Loucy (cell line): ENCODE data around the gene SMC3.

ENCODE experiments used
- EZH2phosphoT487 ChIP-seq: fragments of 200-600 bp; IDR thresholded peaks from 2 replicates; pipeline ENCODE4 v1.6.1; 2018; ENCODE audit warnings: antibody characterized with exemption, mild to moderate bottlenecking, moderate library complexity, borderline replicate concordance
- TF ChIP-seq, protein P1 (sequence below): fragments of 200-600 bp; sonication (generic); conservative IDR thresholded peaks from 2 replicates; pipeline ENCODE4 v1.5.1; 2014; ENCODE audit warnings: mild to moderate bottlenecking, antibody characterized with exemption, low read length

DNA sequence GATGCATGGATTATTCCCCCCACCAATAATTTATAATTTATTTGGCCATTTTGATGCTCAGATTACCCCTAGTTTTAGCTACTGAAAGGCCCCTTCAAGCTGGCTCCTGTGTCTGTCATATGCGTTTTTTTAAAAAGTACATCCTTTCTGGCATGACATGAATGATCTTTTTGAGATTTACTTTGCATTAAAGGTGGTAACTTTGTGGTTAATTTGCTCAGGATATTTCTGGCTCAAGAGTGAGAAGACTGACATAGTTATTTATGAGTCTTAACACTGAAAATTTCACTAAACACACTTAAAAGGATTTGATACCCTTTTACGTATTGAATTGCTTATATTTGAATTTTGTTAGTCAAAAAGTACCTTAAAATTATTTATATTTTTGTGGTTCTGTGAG lies 5.4 kb downstream of the SMC3 start:
- TF ChIP-seq, protein P1, sequence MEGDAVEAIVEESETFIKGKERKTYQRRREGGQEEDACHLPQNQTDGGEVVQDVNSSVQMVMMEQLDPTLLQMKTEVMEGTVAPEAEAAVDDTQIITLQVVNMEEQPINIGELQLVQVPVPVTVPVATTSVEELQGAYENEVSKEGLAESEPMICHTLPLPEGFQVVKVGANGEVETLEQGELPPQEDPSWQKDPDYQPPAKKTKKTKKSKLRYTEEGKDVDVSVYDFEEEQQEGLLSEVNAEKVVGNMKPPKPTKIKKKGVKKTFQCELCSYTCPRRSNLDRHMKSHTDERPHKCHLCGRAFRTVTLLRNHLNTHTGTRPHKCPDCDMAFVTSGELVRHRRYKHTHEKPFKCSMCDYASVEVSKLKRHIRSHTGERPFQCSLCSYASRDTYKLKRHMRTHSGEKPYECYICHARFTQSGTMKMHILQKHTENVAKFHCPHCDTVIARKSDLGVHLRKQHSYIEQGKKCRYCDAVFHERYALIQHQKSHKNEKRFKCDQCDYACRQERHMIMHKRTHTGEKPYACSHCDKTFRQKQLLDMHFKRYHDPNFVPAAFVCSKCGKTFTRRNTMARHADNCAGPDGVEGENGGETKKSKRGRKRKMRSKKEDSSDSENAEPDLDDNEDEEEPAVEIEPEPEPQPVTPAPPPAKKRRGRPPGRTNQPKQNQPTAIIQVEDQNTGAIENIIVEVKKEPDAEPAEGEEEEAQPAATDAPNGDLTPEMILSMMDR, result no peak
- TF ChIP-seq EZH2phosphoT487, result no peak
